MM.1S (cell line): Measurements from ENCODE around the gene SNRNP27.

Experiments used
- EZH2 ChIP-seq: fragments of 300-600 bp; sonication (generic); optimal IDR thresholded peaks from 2 replicates; pipeline ENCODE3; 2017; ENCODE audit warnings: low read depth, mild to moderate bottlenecking, antibody characterized with exemption, low read length, mixed read lengths
- EZH2phosphoT487 ChIP-seq: fragments of 300-600 bp; sonication (generic); IDR thresholded peaks from 2 replicates; pipeline ENCODE4 v1.6.1; 2018; ENCODE audit warnings: antibody characterized with exemption, low read length
- TF ChIP-seq, protein P1 (sequence below): fragments of 300-600 bp; sonication (generic); IDR thresholded peaks from 2 replicates; pipeline ENCODE4 v1.5.1; 2016; ENCODE audit warnings: antibody characterized with exemption, low read length, mixed read lengths

DNA sequence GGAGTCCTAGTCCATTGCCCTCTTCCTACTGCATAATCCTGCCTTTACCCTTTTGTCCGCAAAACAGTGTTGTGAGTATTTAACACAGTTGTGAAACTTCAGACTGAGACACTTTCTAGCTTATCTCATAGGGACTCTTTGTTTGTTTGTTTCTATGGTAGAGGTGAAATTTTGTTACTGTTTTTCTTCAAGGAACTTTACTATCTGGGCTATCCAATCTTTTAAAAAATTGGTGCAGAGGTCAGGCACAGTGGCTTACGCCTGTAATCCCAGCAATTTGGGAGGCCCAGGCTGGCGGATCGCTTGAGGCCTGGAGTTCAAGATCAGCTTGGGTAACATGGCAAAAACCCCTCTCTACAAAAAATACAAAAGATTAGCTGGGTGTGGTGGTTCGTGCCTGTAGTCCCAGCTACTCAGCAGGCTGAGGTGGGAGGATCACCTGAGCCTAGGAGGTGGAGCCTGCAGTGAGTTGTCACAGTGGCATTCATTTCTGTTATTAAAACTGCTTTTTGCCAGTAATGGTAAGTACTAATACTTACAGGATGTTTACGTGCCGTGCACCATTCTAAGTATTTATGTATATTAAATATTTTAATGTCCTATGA, 45.5 kb upstream of the SNRNP27 start:
- TF ChIP-seq, protein P1, sequence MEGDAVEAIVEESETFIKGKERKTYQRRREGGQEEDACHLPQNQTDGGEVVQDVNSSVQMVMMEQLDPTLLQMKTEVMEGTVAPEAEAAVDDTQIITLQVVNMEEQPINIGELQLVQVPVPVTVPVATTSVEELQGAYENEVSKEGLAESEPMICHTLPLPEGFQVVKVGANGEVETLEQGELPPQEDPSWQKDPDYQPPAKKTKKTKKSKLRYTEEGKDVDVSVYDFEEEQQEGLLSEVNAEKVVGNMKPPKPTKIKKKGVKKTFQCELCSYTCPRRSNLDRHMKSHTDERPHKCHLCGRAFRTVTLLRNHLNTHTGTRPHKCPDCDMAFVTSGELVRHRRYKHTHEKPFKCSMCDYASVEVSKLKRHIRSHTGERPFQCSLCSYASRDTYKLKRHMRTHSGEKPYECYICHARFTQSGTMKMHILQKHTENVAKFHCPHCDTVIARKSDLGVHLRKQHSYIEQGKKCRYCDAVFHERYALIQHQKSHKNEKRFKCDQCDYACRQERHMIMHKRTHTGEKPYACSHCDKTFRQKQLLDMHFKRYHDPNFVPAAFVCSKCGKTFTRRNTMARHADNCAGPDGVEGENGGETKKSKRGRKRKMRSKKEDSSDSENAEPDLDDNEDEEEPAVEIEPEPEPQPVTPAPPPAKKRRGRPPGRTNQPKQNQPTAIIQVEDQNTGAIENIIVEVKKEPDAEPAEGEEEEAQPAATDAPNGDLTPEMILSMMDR, result no peak
- TF ChIP-seq EZH2phosphoT487, result no peak
- no peak for TF ChIP-seq EZH2
